K562 (cell line): ENCODE data around the gene CSNK1G1. TPM values are rescaled to one million over a fixed set of nuclear protein-coding genes. Genes with fewer than 3 reads are reported as not detected.
A peak's percentile ranks its signal among the peaks of the same experiment; 100 is the strongest.

Source experiments
- ATAC-seq: fragments of 200-7000 bp; cut with Tn5 transposase; 3 replicates; pipeline ENCODE4 v1.9.1; 2020; ENCODE audit warnings: moderate library complexity
- BruUV-seq: library from RNA; stranded (reverse); fragments of 400-500 nt; replicated peaks from 2 replicates; lab custom pipeline; 2021; lab: Mats Ljungman, UMichigan
- CTCF ChIA-PET: fragments of 300-600 bp; formaldehyde crosslinking; extraction: SDS; loops from one replicate; lab custom pipeline; 2021; ENCODE audit warnings: low intra/inter-chr PET ratio; lab: Yijun Ruan, JAX
- POLR2A ChIA-PET: fragments of 300-600, 350-650 bp; sonication (Branson Sonifier 250); formaldehyde crosslinking; extraction: SDS; loops from one replicate; lab custom pipeline; 2021; ENCODE audit warnings: antibody characterized with exemption, inconsistent platforms; lab: Yijun Ruan, JAX
- DNase-seq, 4 experiments: peaks; one replicate each; pipeline versions ENCODE4 v3.0.0 to v3.0.0-alpha.2; 2011 to 2018; ENCODE audit warnings: low spot score in 3 of 4, mixed read lengths in 3 of 4; ENCODE audit errors: extremely low read depth in 1 of 4
- FAIRE-seq: peaks from 2 replicates; lab custom pipeline; 2011; peaks lifted over from hg19 to GRCh38; lab: Jason Lieb, UNC
- H2AFZ ChIP-seq: 2 replicates; pipeline ENCODE4 v1.6.0; 2011; ENCODE audit warnings: low read depth, low read length, control low read depth, inconsistent platforms
- H3K27ac ChIP-seq: fragments of 200-600 bp; 3 replicates; pipeline ENCODE4 v1.8.0; 2011; ENCODE audit warnings: low read depth, mild to moderate bottlenecking, control low read depth, inconsistent platforms, low read length, moderate library complexity, mixed read lengths; ENCODE audit errors: extremely low read depth
- H3K27me3 ChIP-seq, 2 experiments: fragments of 300-600 bp in 1 of 2; 2 replicates in 1 of 2; 3 replicates in 1 of 2; pipeline versions ENCODE4 v1.6.0 to v1.8.0; 2011; ENCODE audit warnings: inconsistent platforms in 2 of 2, low read length in 2 of 2, mild to moderate bottlenecking in 1 of 2, mixed read lengths in 1 of 2, moderate library complexity in 1 of 2; ENCODE audit not compliant: control insufficient read depth in 2 of 2, insufficient read depth in 2 of 2
- H3K36me3 ChIP-seq: fragments of 300-600 bp; 3 replicates; pipeline ENCODE4 v1.8.0; 2011; ENCODE audit warnings: mild to moderate bottlenecking, low read length, inconsistent platforms; ENCODE audit not compliant: control insufficient read depth, insufficient read depth
- H3K4me1 ChIP-seq, 2 experiments: fragments of 200-600 bp in 1 of 2; replicated peaks in 1 of 2; 2 replicates in 1 of 2; 3 replicates in 1 of 2; pipeline versions ENCODE4 v1.5.1 to v1.8.0; 2011; ENCODE audit warnings: inconsistent platforms in 2 of 2, low read length in 2 of 2, mild to moderate bottlenecking in 1 of 2, mixed read lengths in 1 of 2, moderate library complexity in 1 of 2; ENCODE audit not compliant: control insufficient read depth in 2 of 2, insufficient read depth in 2 of 2
- H3K4me2 ChIP-seq: 2 replicates; pipeline ENCODE4 v1.6.1; 2011; ENCODE audit warnings: low read length, control low read depth, inconsistent platforms, mixed read lengths; ENCODE audit not compliant: insufficient read depth
- H3K4me3 ChIP-seq: fragments of 200-600 bp; sonication (generic), shearing (Covaris generic); 2 replicates; pipeline ENCODE4 v1.5.1; 2016; ENCODE audit warnings: control low read depth, inconsistent platforms
- H3K79me2 ChIP-seq: fragments of 200-600 bp; 3 replicates; pipeline ENCODE4 v1.8.0; 2011; ENCODE audit warnings: low read length, inconsistent platforms; ENCODE audit not compliant: control insufficient read depth, insufficient read depth
- H3K9ac ChIP-seq, 2 experiments: 2 replicates each; pipeline versions ENCODE4 v1.6.0 to v1.6.1; 2011; ENCODE audit warnings: low read depth in 2 of 2, low read length in 2 of 2, control low read depth in 1 of 2, inconsistent platforms in 1 of 2, mild to moderate bottlenecking in 1 of 2, mixed read lengths in 1 of 2; ENCODE audit not compliant: insufficient read depth in 1 of 2
- H3K9me1 ChIP-seq: one replicate; pipeline ENCODE4 v1.6.0; 2011; ENCODE audit warnings: inconsistent platforms, mild to moderate bottlenecking, low read length, moderate library complexity; ENCODE audit not compliant: control insufficient read depth, insufficient read depth
- H3K9me3 ChIP-seq: replicated peaks from 2 replicates; pipeline ENCODE4 v1.5.1; 2011; ENCODE audit warnings: low read depth, low read length, inconsistent platforms; ENCODE audit not compliant: control insufficient read depth, insufficient read depth
- H4K20me1 ChIP-seq: replicated peaks from 2 replicates; pipeline ENCODE4 v1.6.1; 2011; ENCODE audit warnings: low read length, inconsistent platforms, mixed read lengths; ENCODE audit not compliant: control insufficient read depth, insufficient read depth
- ADNP ChIP-seq: fragments of 200-800 bp; sonication (Bioruptor generic); IDR thresholded peaks from 2 replicates; pipeline ENCODE4 v1.6.1; 2016; ENCODE audit warnings: missing genetic modification characterization, missing compliant biosample characterization
- BRD9 ChIP-seq: fragments of 450-650 bp; IDR thresholded peaks from 2 replicates; pipeline ENCODE4 v1.6.1; 2018; ENCODE audit warnings: low read depth; ENCODE audit not compliant: partially characterized antibody
- ELF1 ChIP-seq: fragments of 200-800 bp; sonication (Bioruptor generic); IDR thresholded peaks from 2 replicates; pipeline ENCODE4 v1.6.1; 2016; ENCODE audit warnings: missing genetic modification characterization, missing compliant biosample characterization
- FOXP4 ChIP-seq: sonication (generic); formaldehyde crosslinking; IDR thresholded peaks from 2 replicates; pipeline ENCODE4 v1.8.0; 2022; ENCODE audit warnings: mild to moderate bottlenecking, missing genetic modification reagents, borderline replicate concordance
- HNRNPLL ChIP-seq: fragments of 200-400 bp; formaldehyde crosslinking; IDR thresholded peaks from 2 replicates; pipeline ENCODE4 v1.6.1; 2017; ENCODE audit warnings: low read length, low read depth, mild to moderate bottlenecking; ENCODE audit not compliant: poor library complexity, severe bottlenecking
- L3MBTL2 ChIP-seq: fragments of 450-650 bp; IDR thresholded peaks from 2 replicates; pipeline ENCODE4 v1.6.1; 2016; ENCODE audit warnings: mild to moderate bottlenecking, moderate library complexity
- MYC ChIP-seq, 2 experiments: fragments of 250-450 bp in 1 of 2; sonication (Bioruptor Pico) in 1 of 2; IDR thresholded peaks; 2 replicates each; pipeline versions ENCODE4 v1.5.1 to v1.6.1; 2012 to 2021; ENCODE audit warnings: low read depth in 2 of 2, borderline replicate concordance in 1 of 2, improper control_type of control experiment in 1 of 2, low read length in 1 of 2, mild to moderate bottlenecking in 1 of 2, moderate library complexity in 1 of 2
- RNF219 ChIP-seq: fragments of 250-450 bp; sonication (Bioruptor Pico); IDR thresholded peaks from 2 replicates; pipeline ENCODE4 v1.5.0; 2022; ENCODE audit warnings: mild to moderate bottlenecking
- SAFB2 ChIP-seq: fragments of 200-400 bp; formaldehyde crosslinking; IDR thresholded peaks from 2 replicates; pipeline ENCODE4 v1.6.1; 2018; ENCODE audit warnings: borderline replicate concordance, low read length, low read depth, moderate library complexity; ENCODE audit not compliant: severe bottlenecking
- SREBF2 ChIP-seq: sonication (generic); formaldehyde crosslinking; IDR thresholded peaks from 2 replicates; pipeline ENCODE4 v1.4.0; 2020; ENCODE audit warnings: mild to moderate bottlenecking, missing genetic modification reagents
- TCF3 ChIP-seq: sonication (generic); formaldehyde crosslinking; IDR thresholded peaks from 2 replicates; pipeline ENCODE4 v1.4.0; 2020; ENCODE audit warnings: mild to moderate bottlenecking, missing genetic modification reagents
- USF1 ChIP-seq: sonication (generic); formaldehyde crosslinking; IDR thresholded peaks from 2 replicates; pipeline ENCODE4 v1.9.0; 2022; ENCODE audit warnings: mild to moderate bottlenecking, missing genetic modification reagents
- ZNF274 ChIP-seq: IDR thresholded peaks from 2 replicates; pipeline ENCODE4 v1.6.1; 2011; ENCODE audit warnings: low read depth, mild to moderate bottlenecking, low read length, moderate library complexity, borderline replicate concordance
- ZNF316 ChIP-seq: fragments of 450-650 bp; IDR thresholded peaks from 2 replicates; pipeline ENCODE4 v1.6.1; 2016
- ZNF444 ChIP-seq: fragments of 250-450 bp; sonication (Bioruptor Pico); IDR thresholded peaks from 2 replicates; pipeline ENCODE4 v1.4.0; 2020; ENCODE audit warnings: mild to moderate bottlenecking, moderate library complexity
- ZNF511 ChIP-seq: sonication (generic); formaldehyde crosslinking; IDR thresholded peaks from 2 replicates; pipeline ENCODE4 v1.8.0; 2022; ENCODE audit warnings: mild to moderate bottlenecking, missing genetic modification reagents
- in situ Hi-C: fragments of 300-500 bp; cut with MboI; formaldehyde crosslinking; loops from 4 replicates; pipeline ENCODE4 v1.15.0; 2018; ENCODE audit warnings: inconsistent platforms, mixed read lengths
- intact Hi-C: fragments of 100-400 bp; cut with micrococcal nuclease; formaldehyde crosslinking; loops from 2 replicates; pipeline ENCODE4 v1.14.2; 2022
- polyA plus RNA-seq, 8 experiments: library from polyadenylated mRNA; depleted of rRNA in 4 of 8; stranded (reverse) in 5 of 8; unstranded in 3 of 8; fragments of >200 nt; fragmentation: Nextera tagmentation in 2 of 8; fragmentation: Illumina TruSeq in 1 of 8; extraction: Ambion mirVana in 2 of 8; extraction: Trizol in 1 of 8; gene quantifications; 2 replicates each; pipeline versions ENCODE4 v1.2.1 to v1.2.3, GENCODE V29; 2011 to 2014; ENCODE audit warnings: inconsistent platforms in 1 of 8, missing spikeins in 1 of 8
- total RNA-seq, 7 experiments: library from RNA; depleted of rRNA in 6 of 7; stranded (reverse); fragments of >200 nt in 6 of 7; fragmentation: Illumina TruSeq in 2 of 7; extraction: Trizol in 2 of 7; gene quantifications; 2 replicates each; pipeline versions ENCODE4 v1.2.1 to v1.2.3, GENCODE V29; 2011 to 2021; ENCODE audit warnings: low replicate concordance in 1 of 7

Gene CSNK1G1
- total and polyA plus RNA-seq, 9 of the 15 experiments (the other 6 are each of a cell fraction or from before 2014, with no cell fraction given) = 4.5 to 18.5 (median 9.5) TPM

GRCh38 chr15:64343222-64343621 is 12.8 kb downstream of the CSNK1G1 start:
- no peak for ATAC-seq
- H3K9ac ChIP-seq = no peak overlapping the region
- in situ Hi-C loops = no loop called here
- no peak overlapping the region for H3K27ac ChIP-seq
- H4K20me1 ChIP-seq = no peaks in the 10 kb centered on the region
- TF ChIP-seq ELF1 (tag) = no peak
- no peak for TF ChIP-seq ZNF274
- TF ChIP-seq MYC (IDR thresholded peaks at IDR 0.05; ENCODE audit: low read depth, low read length) = no peak
- no peak for TF ChIP-seq MYC (CRISPR knock-in tag; IDR thresholded peaks at IDR 0.05; ENCODE audit: borderline replicate concordance, low read depth)
- TF ChIP-seq ZNF316 = no peak
- no peak for TF ChIP-seq SAFB2
- TF ChIP-seq ZNF444 (CRISPR knock-in tag) = no peak
- TF ChIP-seq ZNF511 (CRISPR knock-in tag) = no peak
- TF ChIP-seq BRD9 = no peak
- no peak for TF ChIP-seq HNRNPLL
- TF ChIP-seq FOXP4 = no peak
- TF ChIP-seq ADNP (tag) = no peak
- no peak for TF ChIP-seq RNF219 (CRISPR knock-in tag)
- no peak for TF ChIP-seq TCF3 (CRISPR knock-in tag)
- no peak for TF ChIP-seq SREBF2 (CRISPR knock-in tag)
- TF ChIP-seq L3MBTL2 = no peak
- TF ChIP-seq USF1 (CRISPR knock-in tag) = no peak
- no peak overlapping the region for H3K4me3 ChIP-seq
- DNase-seq = no peak
- H3K4me1 ChIP-seq = no peaks in the 10 kb centered on the region; a peak in 1 of 5 replicates
- FAIRE-seq = peak; percentile 6
- ChIA-PET POLR2A (no interaction called here), CTCF (no interaction called here)
- H3K79me2 ChIP-seq = peaks cover 27% of the 10 kb centered on the region
- BruUV-seq = no TSS peak
- H3K9me3 ChIP-seq = no peaks in the 10 kb centered on the region
- no peak overlapping the region for H3K4me2 ChIP-seq
- no peak overlapping the region for H2AFZ ChIP-seq
- intact Hi-C loops = no loop called here
- H3K36me3 ChIP-seq = peaks cover 19% of the 10 kb centered on the region; the same call in 2 of the 3 replicates
- H3K9me1 ChIP-seq = no peaks in the 10 kb centered on the region
- no peaks in the 10 kb centered on the region for H3K27me3 ChIP-seq
